Thyroid gland (tissue), 4 donors: Measurements from ENCODE around the gene GSTP1.
"Not testable (repeated sequence)": the region's sequence is repeated elsewhere in the genome, so short reads cannot be mapped to it uniquely, and the experiment has no call there.

Source experiments
- CTCF ChIP-seq, 6 experiments: fragments of 200-600 bp in 3 of 6; fragments of 450-650 bp in 3 of 6; sonication (generic) in 3 of 6; IDR thresholded peaks; one replicate each; pipeline ENCODE4 v1.5.1; 2016 to 2019; ENCODE audit warnings: antibody characterized with exemption in 6 of 6, mild to moderate bottlenecking in 2 of 6, inconsistent platforms in 1 of 6, moderate library complexity in 1 of 6
- POLR2A ChIP-seq, 2 donors: fragments of 450-650 bp; IDR thresholded peaks; one replicate each; pipeline ENCODE4 v1.6.1; 2017; ENCODE audit warnings: antibody characterized with exemption in 2 of 2, mild to moderate bottlenecking in 2 of 2, moderate library complexity in 1 of 2

GRCh38 chr11:67604119-67604518 lies 20.5 kb downstream of the GSTP1 start:
- not testable (repeated sequence) for TF ChIP-seq CTCF, POLR2A (IDR thresholded peaks at IDR 0.05)
